Measurements from ENCODE around the gene BTNL3.

Gene BTNL3

GRCh38 chr5:181053488-181054121, 65.0 kb downstream of the BTNL3 start:
- H3K9me3 ChIP-seq (ENCODE audit: control insufficient read depth, insufficient read depth, low read depth, low read length), result no peaks in the 10 kb centered on the region
- peaks cover 3% of the 10 kb centered on the region; the same call in 1 of the 2 replicates for H3K4me1 ChIP-seq (ENCODE audit: control insufficient read depth, insufficient read depth, low read length)
- peaks cover 0 to 4% of the 10 kb centered on the region in 2 experiments; a peak in 1 of 3 replicates for H3K36me3 ChIP-seq (ENCODE audit: control insufficient read depth in 2 of 2, insufficient read depth in 1 of 2, low read length in 2 of 2)
- POLR2A ChIA-PET, result no interaction called here
- CTCF ChIA-PET, result interaction anchor here (0.5 to 0.7 kb wide), 3 partner anchors 185 to 1083 kb away, joined by 3 to 4 read pairs (median 3); no protein-coding TSS in a partner anchor
- peak overlapping the region; percentile 55 for H3K4me3 ChIP-seq (ENCODE audit: low read depth, low read length)
- H3K27ac ChIP-seq (ENCODE audit: extremely low read depth, low read depth, low read length), result peak overlapping the region; percentile 28; the same call in 1 of the 2 replicates
- no peak for TF ChIP-seq KLF7 (tag by site-specific recombination; IDR thresholded peaks at IDR 0.05; ENCODE audit: borderline replicate concordance)
- no peak for TF ChIP-seq ZNF580 (tag by site-specific recombination; IDR thresholded peaks at IDR 0.05)
- peak; percentile 62 for TF ChIP-seq ZNF335 (tag by site-specific recombination; conservative IDR thresholded peaks at IDR 0.05)
- TF ChIP-seq ZNF214 (tag by site-specific recombination; IDR thresholded peaks at IDR 0.05; ENCODE audit: borderline replicate concordance), result no peak
- TF ChIP-seq BCL11B (tag by site-specific recombination; IDR thresholded peaks at IDR 0.05; ENCODE audit: low read depth), result no peak
- TF ChIP-seq ZNF768 (tag by site-specific recombination; IDR thresholded peaks at IDR 0.05), result no peak
- no peak for TF ChIP-seq KLF8 (tag by site-specific recombination; IDR thresholded peaks at IDR 0.05)
- peak; percentile 59; the same call in 1 of the 2 replicates for TF ChIP-seq ZBTB20 (tag by site-specific recombination; IDR thresholded peaks at IDR 0.05)
- TF ChIP-seq MYNN (tag by site-specific recombination; IDR thresholded peaks at IDR 0.05; ENCODE audit: borderline replicate concordance), result no peak
- no peak for TF ChIP-seq ZNF169 (tag by site-specific recombination; IDR thresholded peaks at IDR 0.05)
- TF ChIP-seq ZNF184 (tag by site-specific recombination; IDR thresholded peaks at IDR 0.05), result no peak
- TF ChIP-seq ZNF692 (tag by site-specific recombination; IDR thresholded peaks at IDR 0.05), result peak; percentile 72
- no peak for TF ChIP-seq MZF1 (tag by site-specific recombination; IDR thresholded peaks at IDR 0.05; ENCODE audit: borderline replicate concordance)
- TF ChIP-seq ZNF600 (tag by site-specific recombination; IDR thresholded peaks at IDR 0.05), result peak; percentile 94
- TF ChIP-seq BCL6B (tag by site-specific recombination; IDR thresholded peaks at IDR 0.05), result no peak
- TF ChIP-seq ZNF19 (tag by site-specific recombination; IDR thresholded peaks at IDR 0.05; ENCODE audit: low read depth), result no peak
- peak; percentile 71; the same call in 1 of the 2 replicates for TF ChIP-seq ZEB2 (tag by site-specific recombination; IDR thresholded peaks at IDR 0.05)
- no peak for TF ChIP-seq ZNF174 (tag by site-specific recombination; IDR thresholded peaks at IDR 0.05)
- TF ChIP-seq ZNF239 (tag by site-specific recombination; IDR thresholded peaks at IDR 0.05), result no peak
- TF ChIP-seq KLF1 (tag by site-specific recombination; IDR thresholded peaks at IDR 0.05), result no peak; the same call in 1 of the 2 replicates
- TF ChIP-seq REPIN1 (tag by site-specific recombination; IDR thresholded peaks at IDR 0.05; ENCODE audit: low read depth), result no peak
- TF ChIP-seq ZNF510 (tag by site-specific recombination; IDR thresholded peaks at IDR 0.05; ENCODE audit: insufficient replicate concordance), result no peak
- TF ChIP-seq KLF17 (tag by site-specific recombination; IDR thresholded peaks at IDR 0.05), result peak; percentile 21; the same call in 1 of the 2 replicates
- TF ChIP-seq ZNF202 (tag by site-specific recombination; IDR thresholded peaks at IDR 0.05; ENCODE audit: borderline replicate concordance), result 0 out of 2 replicates have a peak, but pooled peaks have one; percentile 5
- no peak for TF ChIP-seq ZNF221 (tag by site-specific recombination; IDR thresholded peaks at IDR 0.05; ENCODE audit: borderline replicate concordance)
- no peak for TF ChIP-seq ZNF148 (tag by site-specific recombination; IDR thresholded peaks at IDR 0.05; ENCODE audit: borderline replicate concordance)
- no peak for TF ChIP-seq ZNF560 (tag by site-specific recombination; IDR thresholded peaks at IDR 0.05; ENCODE audit: borderline replicate concordance)
- TF ChIP-seq SP3 (tag by site-specific recombination; IDR thresholded peaks at IDR 0.05), result peak; percentile 28; the same call in 1 of the 2 replicates
- TF ChIP-seq ZNF324 (tag by site-specific recombination; IDR thresholded peaks at IDR 0.05), result no peak
